HG02623 (cell line): Measurements from ENCODE around the gene ATF3.

Experiments used
- ATAC-seq: cut with Tn5 transposase; IDR thresholded peaks from one replicate; pipeline ENCODE4 v1.9.1; 2021; ENCODE audit warnings: moderate library complexity; ENCODE audit not compliant: unreplicated experiment

Gene ATF3

GRCh38 chr1:212608392-212608958 lies at the start of gene ATF3:
Gene ATF3, plus strand, starts transcription at chr1:212608761. Its CDS starts 6,261 bp downstream, at chr1:212615022.
- ATAC-seq: peak; percentile 67

- ATAC-seq: no peak
Measured at GRCh38 chr1:212559929-212560328, 48.6 kb upstream of the ATF3 start.

GRCh38 chr1:212560933-212561460 lies 47.6 kb upstream of the ATF3 start:
- ATAC-seq: no peak

GRCh38 chr1:212561501-212561931 lies 47.0 kb upstream of the ATF3 start:
- no peak for ATAC-seq

- ATAC-seq: no peak
Measured at GRCh38 chr1:212562771-212563170, 45.8 kb upstream of the ATF3 start.

- no peak for ATAC-seq
Measured at GRCh38 chr1:212565079-212565478, 43.5 kb upstream of the ATF3 start.

GRCh38 chr1:212565571-212566305 lies 42.8 kb upstream of the ATF3 start:
- no peak for ATAC-seq

GRCh38 chr1:212566522-212567479 lies 41.8 kb upstream of the ATF3 start:
- peak; percentile 96 for ATAC-seq

- no peak for ATAC-seq
Measured at GRCh38 chr1:212567638-212568037, 40.9 kb upstream of the ATF3 start.

- ATAC-seq: no peak
Measured at GRCh38 chr1:212568978-212569537, 39.5 kb upstream of the ATF3 start.

- no peak for ATAC-seq
Measured at GRCh38 chr1:212574732-212575131, 33.8 kb upstream of the ATF3 start.

GRCh38 chr1:212575333-212575732 lies 33.2 kb upstream of the ATF3 start:
- no peak for ATAC-seq

- ATAC-seq: no peak
Measured at GRCh38 chr1:212578041-212578440, 30.5 kb upstream of the ATF3 start.

GRCh38 chr1:212581034-212581433 lies 27.5 kb upstream of the ATF3 start:
- ATAC-seq: no peak

GRCh38 chr1:212582291-212582690 lies 26.3 kb upstream of the ATF3 start:
- ATAC-seq: no peak

GRCh38 chr1:212582808-212583615 lies 25.5 kb upstream of the ATF3 start:
- ATAC-seq: no peak

GRCh38 chr1:212583643-212584042 lies 24.9 kb upstream of the ATF3 start:
- ATAC-seq: no peak

- ATAC-seq: no peak
Measured at GRCh38 chr1:212584092-212584886, 24.3 kb upstream of the ATF3 start.

- ATAC-seq: no peak
Measured at GRCh38 chr1:212585210-212585609, 23.4 kb upstream of the ATF3 start.
